HTERT RPE-1 (cell line): Measurements from ENCODE around the gene EXD3.

ENCODE experiments used
- in situ Hi-C: fragments of 300-500 bp; cut with MboI; formaldehyde crosslinking; loops from 4 replicates; pipeline ENCODE4 v1.14.3; 2020; ENCODE audit warnings: low sequenced_read_pairs

EXD3 gene

DNA sequence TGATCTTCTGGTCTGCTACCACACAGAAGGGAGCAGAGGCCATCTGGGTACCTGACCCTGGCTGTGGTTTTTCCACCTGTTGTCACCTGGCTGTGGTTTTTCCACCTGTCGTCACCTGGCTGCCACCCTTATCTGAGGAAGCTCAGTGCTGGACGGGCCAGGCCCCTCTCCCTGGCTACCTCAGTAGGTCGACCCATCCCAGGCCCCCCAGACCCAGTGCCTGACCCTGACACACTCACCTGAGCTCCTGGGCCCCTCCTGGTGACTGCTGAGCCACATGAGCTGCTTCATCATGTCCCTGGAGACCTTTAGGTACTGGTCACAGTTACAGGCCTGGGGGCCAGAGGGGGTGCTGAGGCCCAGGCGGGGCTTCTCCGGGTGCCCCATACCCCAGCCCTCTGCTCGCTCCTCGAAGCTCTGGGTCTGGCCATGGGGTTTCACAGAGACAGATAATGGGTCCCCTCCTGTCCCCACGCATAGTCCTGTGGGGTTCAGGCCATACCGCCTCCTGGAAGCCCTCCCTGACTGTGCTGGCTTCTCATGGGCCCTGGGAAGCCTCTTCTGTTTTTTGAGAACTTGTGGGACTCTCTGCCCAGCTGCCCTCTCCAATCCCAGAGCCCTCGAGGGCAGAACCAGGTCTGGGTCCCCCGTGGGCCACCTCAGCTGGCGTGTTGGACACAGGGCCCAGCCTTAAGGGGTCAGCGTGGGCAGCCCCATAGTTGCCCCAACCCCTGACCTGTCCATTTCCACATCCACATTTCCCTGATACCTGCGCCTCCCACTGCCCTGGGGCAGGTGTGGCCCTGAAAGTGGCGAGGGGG lies 113.4 kb downstream of the EXD3 start:
- in situ Hi-C loops = no loop called here

GRCh38 chr9:137308057-137308619 lies 114.8 kb downstream of the EXD3 start:
- in situ Hi-C loops = no loop called here

GRCh38 chr9:137307255-137308056 lies 115.5 kb downstream of the EXD3 start:
- in situ Hi-C loops = no loop called here

DNA sequence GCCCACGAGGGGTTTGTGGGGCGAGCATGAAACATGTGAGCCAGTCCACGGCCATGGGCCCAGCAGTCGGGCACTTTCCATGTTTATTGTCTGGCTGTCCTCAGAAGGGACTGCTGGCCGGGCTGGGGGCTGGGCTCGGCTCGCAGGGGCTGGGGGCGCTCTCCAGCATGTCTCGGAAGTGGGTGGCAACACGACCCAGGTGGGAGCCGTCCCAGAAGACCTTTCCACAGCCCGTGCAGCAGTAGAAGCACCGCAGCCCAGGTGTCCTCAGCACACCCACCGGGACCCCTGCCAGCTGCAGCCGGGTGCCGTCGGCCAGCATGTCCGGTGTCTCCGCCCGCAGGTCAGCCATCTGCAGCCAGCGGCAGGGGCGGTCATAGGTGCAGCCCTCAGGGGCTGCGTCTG lies 116.1 kb downstream of the EXD3 start:
- in situ Hi-C loops = no loop called here

DNA sequence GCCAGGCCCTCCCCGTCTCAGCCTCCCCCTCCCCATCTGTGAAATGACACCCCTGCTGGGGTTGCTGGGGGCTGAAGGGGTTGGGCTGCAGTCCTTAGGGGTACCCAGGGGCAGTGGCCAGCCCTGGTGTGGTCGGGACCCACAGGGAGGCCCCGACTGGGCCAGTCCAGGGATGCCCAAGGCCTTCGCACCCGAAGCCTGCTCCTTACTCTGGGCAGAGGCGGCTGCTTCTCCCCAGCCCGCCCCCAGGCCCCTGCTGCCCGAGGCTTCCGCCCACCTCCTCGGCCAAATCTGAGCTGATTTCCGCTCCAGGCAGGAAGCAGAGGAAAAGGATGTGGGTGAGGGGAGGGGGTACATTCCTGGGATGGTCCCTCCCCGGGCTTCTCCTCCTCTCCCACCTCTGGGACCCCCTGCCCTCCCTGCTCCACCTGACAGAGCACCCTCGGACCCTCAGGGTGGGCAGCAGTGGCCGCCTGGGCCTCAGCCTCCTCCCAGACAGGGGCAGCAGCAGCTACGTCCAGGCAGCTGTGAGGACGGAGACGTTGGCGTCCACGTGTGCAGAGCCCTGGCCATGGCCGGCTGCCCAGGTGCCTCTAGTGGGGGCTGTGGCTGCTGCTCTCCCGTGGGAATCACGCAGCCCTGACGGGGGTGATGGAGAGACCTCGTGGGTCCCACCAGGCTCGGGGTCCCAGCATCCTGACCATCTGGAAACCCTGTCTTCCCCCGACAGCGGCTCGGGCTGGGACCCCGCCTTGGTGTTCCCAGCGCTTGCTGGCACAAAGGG lies 116.7 kb downstream of the EXD3 start:
- in situ Hi-C loops = no loop called here

DNA sequence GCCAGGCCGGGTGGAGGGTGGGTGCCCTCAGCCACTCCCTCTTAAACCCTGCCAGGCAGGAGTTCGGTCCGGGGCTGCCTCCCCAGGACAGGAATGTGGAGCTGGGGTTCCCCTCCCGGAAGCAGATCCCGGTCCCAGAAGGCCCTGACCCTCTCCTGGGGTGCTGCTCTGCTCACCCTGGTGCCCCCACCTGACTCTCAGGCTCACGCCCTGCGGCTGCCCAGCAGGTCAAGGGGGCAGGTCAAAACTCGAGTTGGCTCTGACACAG lies 117.2 kb downstream of the EXD3 start:
- in situ Hi-C loops = no loop called here

GRCh38 chr9:137305060-137305797 lies 117.7 kb downstream of the EXD3 start:
- in situ Hi-C loops = no loop called here

- in situ Hi-C loops = no loop called here
These were observed 118.4 kb downstream of the EXD3 start for GRCh38 chr9:137304383-137305059.

DNA sequence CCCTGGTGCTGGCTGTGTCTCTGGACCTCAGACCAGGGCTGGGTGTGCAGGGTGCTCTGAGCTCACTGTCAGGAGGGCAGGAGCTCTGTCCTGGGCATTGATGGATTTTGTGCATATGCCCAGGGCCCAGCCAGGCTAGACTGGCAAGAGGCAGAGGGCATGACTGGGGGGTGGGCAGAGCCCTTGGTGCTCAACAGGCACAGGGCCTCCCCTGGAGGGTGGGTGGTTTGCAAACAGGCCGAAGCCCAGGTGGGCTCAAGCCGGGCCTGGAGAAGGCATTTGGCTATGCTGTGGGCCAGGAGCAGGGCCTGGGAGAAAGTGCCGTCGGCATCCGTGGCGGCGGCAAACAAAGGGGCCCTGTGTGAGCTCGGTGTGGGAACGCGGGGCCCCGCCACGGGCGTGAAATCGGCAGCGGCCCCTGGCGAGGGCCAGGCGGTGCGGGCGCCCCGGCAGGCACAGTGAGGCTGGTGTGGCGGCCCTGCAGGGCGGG lies 119.0 kb downstream of the EXD3 start:
- in situ Hi-C loops = no loop called here

DNA sequence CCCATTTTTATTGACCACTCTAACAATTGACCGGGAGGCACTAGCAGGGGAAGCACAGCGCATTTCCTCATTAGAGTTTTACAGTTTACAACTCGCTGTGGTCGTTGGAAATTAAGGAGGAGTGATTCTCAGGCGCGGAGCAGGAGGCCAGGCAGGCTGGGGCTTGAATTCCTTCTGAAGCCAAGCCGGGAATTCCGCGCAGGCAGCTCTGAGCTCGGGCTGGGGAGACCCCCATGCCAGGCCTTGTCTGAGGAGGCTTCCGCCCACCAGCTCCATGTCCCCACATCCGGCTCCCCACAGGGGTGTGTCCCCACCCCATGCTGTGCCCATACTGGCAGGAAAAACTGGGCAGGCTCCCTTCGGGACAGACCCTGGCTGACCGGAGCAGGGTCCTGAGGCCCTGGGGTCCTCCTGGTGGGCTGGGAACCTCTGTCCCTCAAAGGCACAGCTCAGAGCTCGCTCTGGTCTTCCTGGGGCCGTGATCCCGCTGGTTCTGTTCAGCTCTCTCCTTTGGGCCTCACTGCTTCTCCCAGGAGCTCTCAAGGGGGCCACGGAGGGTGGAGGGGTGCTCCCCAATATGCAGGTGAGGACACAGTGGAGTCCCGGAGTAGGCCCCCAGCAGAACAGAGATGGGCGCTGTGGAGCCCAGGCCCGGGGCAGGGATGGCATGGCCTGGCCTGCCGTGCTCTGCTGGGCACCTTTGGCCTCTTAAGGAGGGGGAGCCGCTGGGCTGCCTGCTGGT lies 119.6 kb downstream of the EXD3 start:
- in situ Hi-C loops = no loop called here

GRCh38 chr9:137302449-137303150 lies 120.4 kb downstream of the EXD3 start:
- in situ Hi-C loops = no loop called here

- in situ Hi-C loops = no loop called here
These were observed 120.9 kb downstream of the EXD3 start, which contains the start of gene NRARP for GRCh38 chr9:137302118-137302448. NRARP (minus strand) TSS chr9:137302271; CDS start chr9:137301928, 343 bp downstream.

DNA sequence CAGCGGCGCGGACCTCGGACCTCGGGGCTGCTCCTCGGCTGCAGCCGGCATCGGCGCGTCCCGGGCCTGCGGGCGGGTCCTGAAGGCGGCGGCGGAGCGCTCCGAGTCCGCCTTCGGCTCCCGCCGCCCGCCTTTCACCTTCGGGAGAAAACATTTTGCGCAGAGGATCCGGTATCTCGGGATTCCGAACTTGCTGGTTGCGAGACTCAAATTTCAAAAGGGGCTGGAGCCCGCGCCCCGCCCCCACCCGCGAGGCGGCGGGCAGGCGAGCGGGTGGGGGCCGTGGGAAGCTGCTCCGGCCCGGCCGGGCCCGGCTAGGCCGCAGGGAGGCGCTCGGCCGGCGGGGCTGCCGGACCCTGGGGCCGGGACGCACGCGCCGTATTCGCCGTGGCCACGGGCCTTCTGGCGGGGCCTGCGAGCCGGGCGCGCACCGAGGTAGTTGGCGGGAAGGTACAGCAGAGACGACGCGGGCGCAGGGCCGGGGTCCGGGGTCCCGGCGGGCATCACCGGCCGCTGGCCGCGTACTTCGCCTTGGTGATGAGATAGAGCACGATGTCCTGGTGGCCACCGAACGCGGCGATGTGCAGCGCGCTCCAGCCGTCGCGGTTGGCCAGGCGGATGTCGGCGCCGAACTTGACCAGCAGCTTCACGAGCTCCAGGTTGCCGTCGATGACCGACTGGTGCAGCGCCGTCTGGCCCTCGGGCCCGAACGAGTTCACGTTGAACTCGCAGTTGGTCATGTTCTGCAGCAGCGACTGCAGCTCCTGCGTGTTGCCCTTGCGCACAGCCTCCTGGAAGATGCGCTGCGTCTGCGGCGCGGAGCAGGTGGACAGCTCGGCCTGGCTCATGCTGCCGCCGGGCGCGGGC lies 121.6 kb downstream of the EXD3 start:
- in situ Hi-C loops = no loop called here

DNA sequence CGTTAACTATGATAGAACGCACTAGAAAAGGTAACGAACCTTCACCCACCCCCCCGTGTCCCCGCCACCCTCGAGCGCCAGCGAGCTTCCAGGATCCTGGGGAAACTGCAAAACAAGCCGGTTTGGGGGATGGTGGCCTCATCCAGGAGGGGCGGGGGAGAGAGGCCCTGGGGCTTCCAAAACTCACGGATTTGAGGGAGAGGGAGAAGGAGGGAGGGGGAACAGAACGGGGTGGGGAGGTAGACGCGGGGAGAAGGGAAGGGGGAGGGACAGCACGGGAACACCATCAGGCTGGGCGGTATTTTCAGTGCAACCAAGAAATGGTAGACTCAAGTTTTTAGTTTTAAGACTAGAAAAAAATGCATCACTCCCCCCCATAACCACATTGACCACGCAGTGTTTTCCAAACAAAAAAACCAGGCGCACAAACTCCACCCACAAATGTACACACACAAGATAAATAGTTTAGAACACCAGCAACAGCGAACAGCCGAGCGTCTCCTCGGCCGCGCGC lies 122.3 kb downstream of the EXD3 start:
- in situ Hi-C loops = no loop called here

- in situ Hi-C loops = no loop called here
These were observed 123.0 kb downstream of the EXD3 start for GRCh38 chr9:137299938-137300337.

- in situ Hi-C loops = no loop called here
These were observed 123.8 kb downstream of the EXD3 start for GRCh38 chr9:137299203-137299565.

- in situ Hi-C loops = no loop called here
These were observed 124.4 kb downstream of the EXD3 start for GRCh38 chr9:137298401-137299202.
